GM21447 (cell line): ENCODE results near the gene LHX8.
"Not testable (repeated sequence)": the region's sequence is repeated elsewhere in the genome, so short reads cannot be mapped to it uniquely, and the experiment has no call there.

Experiments used
- ATAC-seq: cut with Tn5 transposase; IDR thresholded peaks from one replicate; pipeline ENCODE4 v1.9.1; 2021; ENCODE audit not compliant: unreplicated experiment

The LHX8 gene

DNA sequence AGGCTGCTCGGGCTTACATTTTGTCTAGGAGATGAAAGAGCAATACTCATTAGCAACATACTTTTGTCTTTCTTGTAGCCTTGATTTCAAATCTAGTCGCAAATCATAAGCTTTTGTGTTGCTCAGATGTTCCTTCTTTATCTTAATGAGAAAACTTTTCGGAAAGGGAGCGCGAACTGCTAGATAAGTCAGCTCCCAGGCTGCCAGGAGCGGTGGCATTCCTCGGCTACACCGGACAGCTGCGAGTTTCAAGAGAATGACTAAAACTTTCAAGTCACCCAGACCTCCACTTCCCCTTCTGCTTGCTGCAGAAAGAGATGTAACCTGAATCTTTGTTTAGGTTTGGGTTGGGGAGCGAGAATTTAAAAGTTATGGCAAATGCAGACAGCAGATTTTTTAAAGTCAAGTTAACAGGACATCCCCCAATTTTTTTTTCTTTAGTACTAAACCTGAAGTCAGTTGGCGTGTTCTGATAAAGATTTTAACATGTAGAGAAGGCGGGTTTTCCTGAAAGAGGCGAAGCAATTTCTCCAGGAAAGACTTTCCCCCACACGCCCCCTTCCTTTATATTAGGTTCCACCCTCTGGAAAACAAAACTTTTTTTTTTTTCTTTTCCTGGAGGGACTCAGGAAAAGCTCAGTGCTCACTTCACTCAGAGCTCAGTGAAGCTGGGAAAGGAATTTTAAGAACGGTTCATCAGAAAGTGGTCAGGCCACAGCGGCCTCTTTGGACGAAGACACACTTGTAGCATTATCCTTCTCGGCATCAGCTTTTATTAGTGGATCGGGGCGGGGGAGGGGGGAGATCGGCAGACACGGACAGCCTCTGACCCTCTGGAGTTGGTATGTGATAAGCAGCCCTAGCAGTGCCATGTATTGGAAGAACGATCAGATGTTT, at the start of gene LHX8:
Gene LHX8, plus strand, starts transcription at position 639 of the 897 bp plus-strand sequence. CDS start 2,227 bp downstream, outside the sequence.
- ATAC-seq, result no peak

DNA sequence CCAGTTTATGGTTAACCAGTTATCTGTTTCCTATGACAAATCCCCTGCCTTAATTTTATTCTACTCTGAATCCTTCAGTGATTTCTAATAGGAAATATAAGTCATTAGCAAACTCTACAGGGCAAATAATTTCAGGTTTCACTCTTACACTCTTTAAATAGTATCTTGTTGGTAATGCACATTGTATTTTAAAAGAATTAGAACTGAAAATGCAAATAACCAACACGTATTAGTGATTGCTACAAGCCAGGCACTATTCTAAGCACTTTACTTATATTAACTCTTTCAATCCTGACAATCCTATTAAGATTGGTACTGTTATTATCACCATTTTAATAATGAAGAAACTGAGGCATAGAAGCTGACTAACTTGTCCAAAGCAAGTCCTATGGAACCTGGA, 48.3 kb upstream of the LHX8 start:
- ATAC-seq, result no peak

DNA sequence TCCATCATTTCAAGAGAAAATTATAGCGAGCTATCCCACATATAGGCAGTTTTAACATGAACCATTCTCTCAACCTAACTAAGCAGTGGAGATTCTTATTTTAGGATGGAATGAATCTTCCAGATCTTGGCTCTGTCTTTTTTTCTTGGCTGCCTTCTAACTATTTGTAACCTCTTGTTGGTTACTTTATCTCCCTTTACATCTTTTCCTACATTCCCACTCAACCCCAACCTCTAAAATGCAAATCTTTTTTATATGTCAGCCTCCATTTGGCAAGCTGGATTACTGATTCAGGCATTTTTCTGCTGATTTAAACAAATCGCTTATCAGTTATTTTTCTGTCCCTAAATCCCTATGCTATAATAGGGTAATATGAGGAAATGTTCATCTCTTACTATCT, 46.9 kb upstream of the LHX8 start:
- ATAC-seq, result no peak

DNA sequence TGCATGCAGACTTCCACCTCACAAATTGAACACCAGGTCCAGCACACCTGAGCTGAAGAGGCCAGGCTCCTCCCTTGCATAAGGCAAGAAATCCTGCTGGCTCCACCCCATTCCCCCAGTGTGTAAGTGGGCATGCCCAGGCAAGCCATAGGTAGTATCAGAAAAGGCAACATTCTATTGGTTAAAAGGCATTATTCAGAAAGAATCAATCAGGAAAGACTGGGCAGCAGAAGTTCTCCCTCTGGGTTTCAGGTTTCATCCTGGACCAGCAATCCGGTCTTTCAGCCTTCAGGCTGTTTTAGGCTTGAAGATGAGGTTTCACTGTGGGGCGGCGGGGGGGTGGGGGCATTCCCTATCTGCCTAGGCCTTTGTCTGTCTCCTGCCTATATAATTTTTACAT, 42.0 kb upstream of the LHX8 start:
- no peak for ATAC-seq

DNA sequence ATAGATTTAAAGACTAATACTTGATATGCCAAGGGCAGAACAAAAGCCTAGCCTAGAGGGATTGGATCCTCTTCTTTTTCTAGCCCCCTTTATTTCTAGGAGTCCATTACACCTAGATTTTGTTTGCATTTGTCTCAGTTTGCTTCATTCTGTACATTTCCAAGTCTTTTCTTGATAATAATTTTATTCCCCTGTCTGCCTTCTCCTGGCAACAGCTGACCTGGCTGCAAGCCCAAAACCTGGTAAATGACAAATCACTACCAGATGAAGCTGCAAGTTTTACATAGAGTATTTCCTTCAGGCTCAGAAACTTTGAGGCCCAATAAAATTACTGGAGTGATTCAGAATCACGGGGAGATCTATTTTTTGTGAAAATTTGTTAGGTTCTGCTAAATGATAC, 36.5 kb upstream of the LHX8 start:
- no peak for ATAC-seq

DNA sequence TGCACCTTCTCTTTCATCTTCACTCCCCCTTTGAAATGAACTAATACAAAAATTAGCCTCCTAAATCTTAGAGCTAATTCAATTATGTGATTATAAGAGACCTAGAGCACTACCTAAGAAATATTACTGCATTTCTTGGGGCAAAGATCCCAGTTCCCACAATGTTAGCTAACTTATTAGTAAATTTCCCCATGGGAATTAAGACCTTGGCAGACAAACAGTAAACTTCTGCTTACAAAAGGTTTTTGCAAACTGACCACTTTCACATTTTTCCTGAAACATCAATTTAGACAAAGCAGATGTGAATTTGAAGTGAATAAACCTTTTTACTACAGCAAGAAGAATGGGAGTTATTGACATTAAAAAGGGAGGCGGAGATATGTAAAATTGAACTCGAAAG, 34.6 kb upstream of the LHX8 start:
- no peak for ATAC-seq

DNA sequence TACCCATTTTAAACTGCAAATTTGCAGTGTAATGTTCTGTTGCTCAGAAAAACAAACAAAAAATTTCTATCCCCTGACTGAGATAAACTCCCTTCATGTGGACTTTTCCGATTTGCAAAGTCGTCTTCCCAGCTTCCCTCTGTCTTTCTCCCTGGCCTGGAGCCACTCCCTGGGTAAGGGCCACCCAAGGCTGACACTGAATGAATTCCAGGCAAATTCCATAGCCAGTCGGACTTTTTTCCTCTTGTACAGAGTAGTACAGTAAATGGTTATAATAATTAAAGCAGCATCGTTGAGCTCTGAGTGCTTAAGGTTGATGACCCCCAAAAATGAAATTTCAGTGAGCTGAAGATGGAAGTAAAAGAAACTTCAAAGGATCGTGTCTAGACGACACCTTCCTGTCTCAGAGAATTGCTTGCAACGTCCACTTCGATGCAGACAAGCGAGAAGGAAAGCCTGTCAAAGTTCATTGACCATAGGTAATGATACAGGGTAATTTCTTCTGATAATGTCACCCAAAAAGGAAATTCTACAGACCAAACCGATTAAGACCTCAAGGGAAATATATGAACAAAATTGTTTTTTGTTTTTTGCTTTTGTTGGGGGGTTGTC, 33.6 kb upstream of the LHX8 start:
- ATAC-seq, result no peak

DNA sequence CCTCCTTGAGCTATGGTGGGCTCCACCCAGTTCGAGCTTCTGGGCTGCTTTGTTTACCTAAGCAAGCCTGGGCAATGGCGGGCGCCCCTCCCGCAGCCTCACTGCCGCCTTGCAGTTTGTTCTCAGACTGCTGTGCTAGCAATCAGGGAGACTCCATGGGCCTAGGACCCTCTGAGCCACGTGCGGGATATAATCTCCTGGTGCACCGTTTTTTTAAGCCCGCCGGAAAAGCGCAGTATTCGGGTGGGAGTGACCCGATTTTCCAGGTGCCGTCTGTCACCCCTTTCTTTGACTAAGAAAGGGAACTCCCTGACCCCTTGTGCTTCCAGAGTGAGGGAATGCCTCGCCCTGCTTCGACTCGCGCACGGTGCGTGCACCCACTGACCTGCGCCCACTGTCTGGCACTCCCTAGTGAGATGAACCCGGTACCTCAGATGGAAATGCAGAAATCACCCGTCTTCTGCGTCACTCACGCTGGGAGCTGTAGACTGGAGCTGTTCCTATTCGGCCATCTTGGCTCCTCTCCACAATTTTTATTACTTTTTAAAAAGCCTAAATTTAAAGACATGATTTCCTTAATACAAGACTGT, 21.7 kb upstream of the LHX8 start:
- ATAC-seq, result not testable (repeated sequence)

DNA sequence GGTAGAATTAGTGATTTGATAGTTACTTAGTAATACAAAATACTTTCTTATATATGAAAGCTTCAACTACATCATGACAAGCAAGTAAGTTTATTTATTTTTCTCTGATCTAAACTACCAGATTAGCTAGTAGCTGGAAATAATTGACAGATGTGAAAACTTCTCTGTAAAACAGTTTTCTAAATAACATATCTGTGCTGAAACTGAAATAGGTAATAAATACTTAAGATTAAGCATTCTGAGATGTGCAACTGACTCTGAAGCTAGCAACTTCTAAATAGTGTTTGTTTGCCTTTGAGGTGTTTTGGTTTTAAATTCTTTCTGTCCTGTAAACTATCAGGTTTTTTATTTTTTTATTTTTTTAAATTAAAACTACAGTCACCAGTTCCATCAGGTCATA, 18.5 kb upstream of the LHX8 start:
- ATAC-seq, result no peak

DNA sequence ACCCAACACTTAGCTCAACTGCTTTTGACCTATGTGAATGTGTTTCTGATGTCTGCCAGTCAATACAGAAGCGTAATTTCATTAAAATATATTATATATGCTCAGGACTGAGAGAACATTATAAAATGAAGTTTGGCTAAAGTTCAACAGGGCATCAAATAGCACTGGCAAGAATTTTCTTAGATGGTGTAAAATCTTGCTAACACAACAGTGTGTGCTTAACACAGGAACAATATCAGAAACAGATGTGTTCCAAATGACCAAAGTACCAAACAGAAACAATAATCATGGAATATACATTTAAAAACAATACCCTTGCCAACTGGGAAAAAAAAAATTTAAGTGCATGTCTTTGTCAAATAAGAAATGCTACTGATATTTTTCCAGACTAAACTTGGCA, 10.4 kb upstream of the LHX8 start:
- no peak for ATAC-seq

DNA sequence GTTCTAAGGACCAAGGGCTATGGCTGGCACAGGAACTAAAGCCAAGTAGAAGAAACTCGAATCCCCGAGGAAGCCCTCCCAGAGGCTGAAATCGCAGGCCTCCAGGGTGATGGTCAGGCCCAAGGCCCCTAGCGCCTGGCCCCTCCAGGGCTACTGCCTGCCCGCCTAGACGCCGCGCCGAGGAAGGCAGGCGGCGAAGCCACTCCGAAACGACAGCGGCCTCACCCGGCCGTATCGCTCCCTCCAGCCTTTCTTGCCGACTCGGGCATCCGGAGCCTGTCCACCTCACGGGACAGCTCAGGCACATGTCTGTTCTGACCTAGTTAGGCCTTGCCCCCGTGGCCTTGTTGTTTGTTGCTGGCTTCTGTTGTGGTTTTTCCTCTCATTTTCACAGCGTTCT, 9.7 kb upstream of the LHX8 start:
- no peak for ATAC-seq

DNA sequence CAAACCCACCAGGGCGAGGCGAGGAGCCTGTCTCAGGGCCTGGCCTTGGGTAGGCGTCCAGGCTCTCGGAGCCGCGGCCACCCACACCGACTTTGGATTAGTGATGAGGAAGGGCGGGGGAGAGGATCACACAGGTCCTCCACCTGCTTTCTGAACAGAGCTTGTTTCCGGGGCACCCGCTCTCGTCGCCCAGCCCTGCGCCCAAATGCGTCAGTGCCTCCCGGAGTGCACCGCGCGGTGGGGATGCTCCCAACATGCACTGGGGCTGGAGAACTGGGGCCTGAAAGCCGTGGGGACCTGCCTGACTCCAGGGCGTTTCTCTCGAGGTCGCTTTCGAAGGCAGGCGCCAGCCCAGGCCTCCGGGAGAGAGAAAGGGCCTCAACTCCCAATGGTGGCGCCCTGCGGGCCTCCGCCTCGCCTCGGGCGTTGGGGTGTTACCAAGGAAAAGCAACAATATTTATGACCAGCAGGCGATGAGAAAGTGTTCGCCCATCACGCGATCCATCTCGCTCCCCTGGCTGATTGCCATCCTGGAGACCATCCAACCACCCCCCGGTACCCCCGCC, 8.9 kb upstream of the LHX8 start:
- no peak for ATAC-seq

DNA sequence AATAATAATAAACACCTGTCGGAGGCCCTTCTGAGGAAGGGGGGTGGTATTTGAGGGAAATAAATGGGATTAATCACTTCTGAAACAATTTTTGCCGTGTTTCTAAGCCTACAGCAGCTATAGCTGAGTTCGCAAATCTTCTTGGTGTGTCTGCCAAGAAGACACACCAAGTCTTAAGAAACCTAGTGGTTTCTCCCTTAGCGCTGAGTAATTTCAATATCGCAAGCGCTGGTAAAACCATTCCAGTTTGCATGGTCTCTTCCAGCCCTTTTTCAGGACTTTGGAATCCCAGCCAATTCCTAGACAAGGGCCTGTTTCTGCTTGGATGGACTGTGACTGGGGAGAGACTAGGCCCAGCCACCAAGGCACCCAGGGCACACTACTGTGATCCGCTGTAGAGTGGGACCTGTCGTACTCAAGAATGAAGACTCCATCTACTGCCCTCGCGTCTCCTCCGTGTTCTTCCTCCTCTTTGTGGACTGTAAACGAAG, 7.5 kb upstream of the LHX8 start:
- no peak for ATAC-seq

DNA sequence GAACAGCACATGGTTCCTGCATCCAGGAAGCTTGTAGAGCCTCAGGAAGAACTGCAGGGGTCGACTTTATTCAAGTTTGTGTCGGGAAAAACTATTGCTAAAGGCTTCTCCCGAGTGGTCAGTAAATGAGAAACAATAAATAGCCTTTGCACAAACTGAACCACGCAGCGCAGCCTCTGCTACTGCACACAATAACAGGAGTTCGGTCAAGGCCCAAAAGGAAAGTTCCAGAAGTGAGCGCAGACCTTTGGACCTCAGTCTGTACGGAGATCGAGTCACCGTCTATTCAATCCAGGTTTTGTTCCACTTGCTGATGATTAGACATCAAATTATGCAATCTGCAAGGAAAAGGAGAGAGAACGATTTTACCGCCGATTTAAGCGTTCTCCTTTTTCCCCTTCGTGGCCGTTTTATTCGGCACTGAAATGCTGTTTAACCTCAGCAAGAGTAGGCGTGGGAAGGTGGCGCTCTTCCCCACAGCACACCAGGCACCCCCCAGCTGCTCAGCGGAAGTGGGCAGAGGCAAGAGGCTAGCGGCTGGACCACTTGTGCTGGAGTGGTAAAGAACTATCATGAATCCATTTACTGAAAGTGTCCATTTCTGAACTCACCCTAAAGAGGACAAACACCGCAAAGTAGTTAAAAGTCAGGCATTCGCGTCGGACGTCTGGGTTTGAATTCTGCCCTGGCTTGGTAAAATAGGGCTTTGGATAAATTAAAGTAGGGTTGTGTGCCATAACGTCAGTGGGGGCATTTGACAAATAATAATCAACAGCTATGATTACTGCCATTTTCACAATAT, 6.1 kb upstream of the LHX8 start:
- ATAC-seq, result no peak

DNA sequence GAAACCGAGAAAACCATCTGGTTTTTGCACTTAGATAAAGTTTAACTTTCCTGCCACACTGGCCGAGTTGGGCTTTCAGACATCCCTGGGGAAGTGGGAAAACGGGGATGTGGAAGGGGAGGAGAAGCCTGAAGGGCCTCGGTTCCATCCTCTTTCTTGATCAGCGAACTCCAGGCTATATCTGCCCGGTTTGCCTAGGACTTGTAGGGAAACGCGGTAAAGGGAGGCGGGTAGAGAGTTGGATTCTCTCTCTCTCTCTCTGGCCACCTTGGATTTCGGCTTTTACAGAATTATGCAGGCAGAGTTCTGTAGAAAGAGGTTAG, 4.6 kb upstream of the LHX8 start:
- ATAC-seq, result no peak

DNA sequence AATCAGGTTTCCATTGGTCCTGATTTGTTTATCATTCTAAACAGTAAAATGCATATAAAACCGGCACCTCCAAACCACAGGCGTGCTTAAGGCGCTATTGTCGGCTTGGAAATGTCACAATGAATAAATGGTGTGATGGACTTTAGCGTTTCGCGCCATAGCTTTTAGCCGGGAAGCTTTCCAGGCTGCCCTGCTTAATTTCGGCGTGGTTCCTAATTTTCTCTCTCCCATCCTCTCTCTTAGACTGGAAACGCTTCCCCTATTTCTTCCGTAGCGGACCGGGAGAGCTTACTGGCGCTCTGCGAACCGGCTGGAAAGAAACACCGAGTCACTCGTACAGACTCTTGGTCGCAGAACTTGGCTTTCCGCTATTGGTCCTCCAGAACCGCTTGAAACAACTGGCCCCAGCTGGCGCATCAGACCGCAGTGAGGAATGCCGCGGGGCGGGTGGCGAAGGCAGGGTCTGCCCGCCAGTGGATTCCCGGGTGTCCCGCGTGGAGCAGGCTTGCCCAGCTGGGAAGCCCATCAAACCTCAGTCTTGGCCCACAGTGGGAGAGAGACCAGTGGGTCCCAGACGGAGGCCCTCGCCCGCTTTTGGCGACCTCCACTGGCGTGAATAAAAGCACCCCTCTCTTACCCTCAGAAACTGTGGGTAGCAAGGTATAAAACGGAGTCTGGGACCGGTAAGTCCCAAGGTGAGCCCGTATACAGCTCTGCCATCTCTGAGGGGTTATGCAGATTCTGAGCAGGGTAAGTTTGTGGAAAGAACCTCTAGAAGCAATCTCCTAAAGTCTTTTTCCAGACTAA, 4.0 kb upstream of the LHX8 start:
- ATAC-seq, result no peak

DNA sequence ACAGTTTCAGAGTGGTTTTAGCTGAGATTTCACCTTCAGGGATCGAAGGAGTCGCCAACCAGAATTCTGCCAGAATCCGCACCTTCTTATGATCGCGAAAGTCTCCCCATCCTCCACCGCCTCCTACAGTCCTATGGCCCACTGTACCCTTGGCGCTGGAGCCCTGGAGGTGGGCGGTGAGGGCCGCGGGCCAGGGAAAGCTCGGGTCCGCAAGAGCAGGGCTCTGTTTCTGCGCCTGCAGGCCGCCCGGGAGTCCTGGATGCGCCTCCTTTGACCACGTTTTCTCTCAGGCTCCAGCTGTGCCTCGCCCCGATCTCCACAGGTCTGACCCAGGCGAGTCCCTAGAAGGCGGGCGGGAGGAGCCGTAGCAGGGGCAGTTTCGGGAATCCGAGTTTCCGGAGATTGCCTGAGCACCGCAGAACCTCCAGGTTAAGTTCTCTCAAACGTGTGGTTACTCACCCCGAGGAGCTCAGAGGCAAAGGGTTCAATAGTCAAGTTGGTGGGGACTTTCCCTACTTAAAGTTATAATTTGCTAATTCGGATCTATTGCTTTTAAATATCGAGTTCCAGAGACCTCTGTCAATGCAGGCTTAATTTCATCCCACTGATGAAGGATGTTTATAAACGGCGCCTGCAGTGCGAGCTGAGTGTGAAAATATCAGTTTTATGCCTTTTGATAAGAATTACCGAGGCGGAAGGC, 3.2 kb upstream of the LHX8 start:
- no peak for ATAC-seq

DNA sequence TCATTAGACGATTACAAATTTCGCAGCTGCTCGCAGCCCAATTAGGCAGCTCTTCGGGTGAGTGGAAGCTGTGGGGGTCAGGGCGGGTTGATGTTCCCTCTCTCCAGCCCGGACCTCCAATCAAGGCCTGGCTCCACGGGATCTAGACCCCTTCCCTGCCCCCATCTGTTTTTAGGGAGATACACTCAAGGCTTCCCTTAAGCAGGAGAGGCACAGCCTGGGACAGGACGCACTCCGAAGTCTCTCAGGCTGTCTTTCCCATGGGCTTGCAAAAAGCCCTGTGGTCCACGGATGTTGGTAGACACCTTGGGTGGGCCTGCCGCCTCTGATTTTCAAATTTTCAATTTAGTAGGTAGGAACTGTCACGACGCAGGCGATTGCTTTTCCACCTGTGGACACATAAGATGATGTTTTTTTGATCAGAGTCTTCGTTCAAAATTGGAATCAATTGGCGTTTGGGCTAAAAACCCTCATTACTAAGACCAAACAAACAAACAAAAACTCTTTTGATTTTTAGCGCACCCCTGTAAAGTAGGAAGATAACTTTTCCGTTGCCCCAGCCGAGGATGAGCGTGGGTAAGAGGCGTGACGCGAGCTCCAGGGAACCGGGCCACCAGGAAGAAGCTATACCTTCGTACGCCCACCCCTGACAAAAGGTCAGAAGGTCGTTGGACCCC, 2.5 kb upstream of the LHX8 start:
- no peak for ATAC-seq

DNA sequence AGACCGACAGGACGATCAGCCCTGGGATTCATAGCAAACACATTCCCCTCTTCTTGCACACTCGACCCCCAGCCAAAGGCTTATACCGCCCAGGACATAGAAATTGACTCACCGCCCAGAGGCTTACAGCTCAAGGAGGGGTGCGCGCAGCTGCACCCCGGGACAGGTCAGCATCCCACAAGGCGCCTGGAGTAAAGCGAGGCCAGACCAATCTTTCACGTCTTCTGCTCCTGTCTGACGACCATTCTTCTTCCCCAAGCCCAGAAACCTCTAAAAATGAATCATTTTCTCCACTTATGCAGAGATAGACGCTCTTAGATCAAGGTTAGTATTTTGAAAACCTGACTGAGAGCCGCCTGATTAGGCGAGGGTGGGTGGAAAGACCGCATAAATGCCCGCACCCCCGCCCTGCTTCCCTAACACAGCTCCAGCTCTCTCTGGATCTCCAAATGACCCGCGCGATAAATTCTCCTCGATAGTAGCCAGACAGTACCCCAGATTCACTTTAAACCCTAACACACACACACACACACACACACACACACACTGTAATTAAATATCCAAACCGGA, 1.9 kb upstream of the LHX8 start:
- no peak for ATAC-seq
